Panc1 (cell line): ENCODE data around the gene NID1.

Source experiments
- CTCF ChIP-seq: fragments of 450-650 bp; IDR thresholded peaks from 2 replicates; pipeline ENCODE4 v1.5.1; 2017; ENCODE audit warnings: mild to moderate bottlenecking
- POLR2AphosphoS5 ChIP-seq: IDR thresholded peaks from 2 replicates; pipeline ENCODE4 v1.6.1; 2012; ENCODE audit warnings: mild to moderate bottlenecking, low read depth, low read length, moderate library complexity
- REST ChIP-seq, 2 experiments: IDR thresholded peaks; 2 replicates each; pipeline ENCODE4 v1.6.1; 2011 to 2012; ENCODE audit warnings: low read depth in 2 of 2, control low read depth in 1 of 2, low read length in 1 of 2, mild to moderate bottlenecking in 1 of 2, moderate library complexity in 1 of 2; ENCODE audit not compliant: insufficient read depth in 1 of 2
- SIN3A ChIP-seq: IDR thresholded peaks from 2 replicates; pipeline ENCODE4 v1.6.1; 2012; ENCODE audit warnings: low read depth, mild to moderate bottlenecking, low read length, moderate library complexity, borderline replicate concordance; ENCODE audit not compliant: insufficient read depth
- TCF7L2 ChIP-seq: IDR thresholded peaks from 2 replicates; pipeline ENCODE4 v1.6.1; 2011; ENCODE audit warnings: mild to moderate bottlenecking, low read depth, low read length, inconsistent platforms

GRCh38 chr1:236007781-236008180 lies 57.1 kb downstream of the NID1 start:
- TF ChIP-seq CTCF (no peak), POLR2AphosphoS5 (no peak), REST (IDR thresholded peaks at IDR 0.05; ENCODE audit: insufficient read depth in 1 of 2, low read depth in 2 of 2, low read length in 1 of 2) (no peak), SIN3A (no peak), TCF7L2 (no peak)
